Pancreas (tissue), 10 donors: ENCODE data around the gene OR1L6. TPM values are rescaled to one million over a fixed set of nuclear protein-coding genes. Genes with fewer than 3 reads are reported as not detected.

Source experiments
- ATAC-seq, 4 donors: fragments of 200-7000 bp; cut with Tn5 transposase; one replicate each; pipeline versions ENCODE4 v1.8.0 to v1.9.1; 2020; ENCODE audit warnings: mild to moderate bottlenecking in 4 of 4, moderate library complexity in 4 of 4
- DNase-seq, 6 donors: peaks; one replicate each; pipeline ENCODE4 v3.0.0-alpha.2; 2020
- FAIRE-seq: peaks from 2 replicates; lab custom pipeline; 2012; peaks lifted over from hg19 to GRCh38; lab: Jason Lieb, UNC
- H3K27ac ChIP-seq, 4 donors: fragments of 200-600 bp; sonication (generic); 1 replicate in 3 of 4; 2 replicates in 1 of 4; pipeline versions ENCODE4 v1.5.0 to v1.8.0; 2020
- H3K27me3 ChIP-seq, 4 donors: fragments of 200-600 bp; one replicate each; pipeline ENCODE4 v1.8.0; 2021
- H3K36me3 ChIP-seq, 3 donors: fragments of 200-600 bp; sonication (generic) in 1 of 3; one replicate each; pipeline versions ENCODE4 v1.5.0 to v1.8.0; 2020 to 2021
- H3K4me1 ChIP-seq, 3 donors: fragments of 200-600 bp; one replicate each; pipeline ENCODE4 v1.8.0; 2021
- H3K4me3 ChIP-seq, 4 donors: fragments of 200-600 bp; sonication (generic) in 2 of 4; one replicate each; pipeline versions ENCODE4 v1.5.0 to v1.8.0; 2020 to 2021
- H3K9me3 ChIP-seq, 4 donors: fragments of 200-600 bp; one replicate each; pipeline ENCODE4 v1.8.0; 2021
- CTCF ChIP-seq, 4 donors: fragments of 200-600 bp; sonication (generic) in 3 of 4; IDR thresholded peaks; one replicate each; pipeline versions ENCODE4 v1.5.0 to v1.8.0; 2021; ENCODE audit warnings: antibody characterized with exemption in 4 of 4
- WGBS, 2 donors: extraction: QIAGEN DNeasy Blood & Tissue Kit; methylation state at CpG; one replicate each; pipeline ENCODE4 v1.1.7; 2013; 5-methylcytosine and 5-hydroxymethylcytosine counted together
- intact Hi-C, 3 donors: fragments of 100-400 bp; cut with DNase I; formaldehyde crosslinking; loops; one replicate each; pipeline versions ENCODE4 v1.11.1 to v1.14.2; 2022
- polyA plus RNA-seq, 2 donors: library from polyadenylated mRNA; stranded (reverse); fragments of 200-250 nt; gene quantifications; one replicate each; pipeline ENCODE4 v1.2.3, GENCODE V29; 2013
- total RNA-seq, 6 donors: library from RNA; stranded (reverse); fragmentation: NEBNext Ultra II Directional in 4 of 6; extraction: Animal tissue kit (Norgen Biotek cat#: 25700) in 4 of 6; gene quantifications; one replicate each; pipeline versions ENCODE4 v1.2.1 to v1.2.4, GENCODE V29; 2021 to 2023
- donor health status: healthy with polysubstance abuse.
- donor health status: DM: no; HTN: no; CAD: no; lungs with moderate emphysema.
- donor health status: DM: no; HTN: no; CAD: no.
- donor health status: control.
- donor health status: control.
- donor health status: Bipolar disorder and iron deficiency.
- donor health status: DM: yes; HTN: yes; CAD: no.
- donor health status: DM: no; HTN: no; CAD: no.
- donor health status: DM: no; HTN: no; CAD: no.
- donor health status: DM: yes; HTN: yes; CAD: no.

Gene OR1L6
- total RNA-seq = not detected
- not detected for polyA plus RNA-seq

- FAIRE-seq (no peak), ATAC-seq (no peak), DNase-seq (no peak)
- TF ChIP-seq CTCF (IDR thresholded peaks at IDR 0.05) = no peak
- no peaks in the 10 kb centered on the region for H3K36me3 ChIP-seq
- WGBS, 2 donors = 58 to 65% methylated on average over 6 of the region's 6 CpGs
- intact Hi-C loops = no loop called here
- no peak within 1 kb of the TSS for H3K27ac ChIP-seq
- H3K4me1 ChIP-seq = no peaks in the 10 kb centered on the region
- no peaks in the 10 kb centered on the region for H3K9me3 ChIP-seq
- no peaks in the 10 kb centered on the region for H3K27me3 ChIP-seq
- H3K4me3 ChIP-seq = no peak within 1 kb of the TSS
These were observed at the start of gene OR1L6 for GRCh38 chr9:122742003-122742402. OR1L6 (plus strand) TSS chr9:122742303; CDS start chr9:122749848, 7,545 bp downstream.

- TF ChIP-seq CTCF (IDR thresholded peaks at IDR 0.05) = no peak
- Histone ChIP-seq H3K4me1 (no peaks in the 10 kb centered on the region), H3K27ac (no peak overlapping the region), H3K36me3 (no peaks in the 10 kb centered on the region), H3K9me3 (no peaks in the 10 kb centered on the region), H3K4me3 (no peak overlapping the region), H3K27me3 (no peaks in the 10 kb centered on the region)
- intact Hi-C loops = no loop called here
- 82 to 98% methylated on average over 1 of the region's 1 CpG for WGBS, 2 donors
- FAIRE-seq (no peak), ATAC-seq (no peak), DNase-seq (no peak)
These were observed 46.4 kb upstream of the OR1L6 start for GRCh38 chr9:122695696-122696095.

- H3K27me3 ChIP-seq = no peaks in the 10 kb centered on the region
- DNase-seq = no peak
- no peak for FAIRE-seq
- WGBS, 2 donors = 63 to 77% methylated on average over 7 of the region's 7 CpGs
- H3K9me3 ChIP-seq = no peaks in the 10 kb centered on the region
- no peak for ATAC-seq
- no peak overlapping the region for H3K27ac ChIP-seq
- intact Hi-C loops = no loop called here
- no peaks in the 10 kb centered on the region for H3K4me1 ChIP-seq
- no peak for TF ChIP-seq CTCF (IDR thresholded peaks at IDR 0.05)
- no peak overlapping the region for H3K4me3 ChIP-seq
- no peaks in the 10 kb centered on the region for H3K36me3 ChIP-seq
These were observed 24.1 kb upstream of the OR1L6 start for GRCh38 chr9:122718038-122718437.

GRCh38 chr9:122719218-122719617, 22.9 kb upstream of the OR1L6 start:
- intact Hi-C loops = no loop called here
- H3K9me3 ChIP-seq = no peaks in the 10 kb centered on the region
- H3K4me1 ChIP-seq = no peaks in the 10 kb centered on the region
- FAIRE-seq (no peak), ATAC-seq (no peak), DNase-seq (no peak)
- no peak overlapping the region for H3K27ac ChIP-seq
- 68 to 78% methylated on average over 4 of the region's 4 CpGs for whole genome bisulfite sequencing, 2 donors
- H3K4me3 ChIP-seq = no peak overlapping the region
- TF ChIP-seq CTCF (IDR thresholded peaks at IDR 0.05) = no peak
- H3K36me3 ChIP-seq = no peaks in the 10 kb centered on the region
- H3K27me3 ChIP-seq = no peaks in the 10 kb centered on the region

GRCh38 chr9:122723690-122724089, 18.4 kb upstream of the OR1L6 start, which contains the start of gene OR1L4:
OR1L4 (plus strand) TSS chr9:122723990; CDS start chr9:122723990, 0 bp downstream.
- no peak for TF ChIP-seq CTCF (IDR thresholded peaks at IDR 0.05)
- WGBS, 2 donors = 59 to 72% methylated on average over 1 of the region's 1 CpG
- no peak for DNase-seq
- no peak for FAIRE-seq
- no peaks in the 10 kb centered on the region for H3K36me3 ChIP-seq
- no peaks in the 10 kb centered on the region for H3K4me1 ChIP-seq
- no peak within 1 kb of the TSS for H3K4me3 ChIP-seq
- intact Hi-C loops = no loop called here
- no peaks in the 10 kb centered on the region for H3K27me3 ChIP-seq
- ATAC-seq = no peak
- no peaks in the 10 kb centered on the region for H3K9me3 ChIP-seq
- no peak within 1 kb of the TSS for H3K27ac ChIP-seq
